Ectodermal cell (in vitro differentiated cells): ENCODE results near the gene ST6GALNAC2.

Experiments used
- H3K27ac ChIP-seq: 2 replicates; pipeline ENCODE4 v1.7.0; 2013; ENCODE audit warnings: mild to moderate bottlenecking, low read depth, low read length; ENCODE audit not compliant: insufficient read depth, poor library complexity, severe bottlenecking
- H3K27me3 ChIP-seq: 2 replicates; pipeline ENCODE4 v1.7.0; 2013; ENCODE audit warnings: mild to moderate bottlenecking, low read length; ENCODE audit not compliant: insufficient read depth, control insufficient read depth, poor library complexity, severe bottlenecking
- H3K36me3 ChIP-seq: one replicate; pipeline ENCODE4 v1.7.0; 2013; ENCODE audit warnings: low read length; ENCODE audit not compliant: control insufficient read depth, insufficient read depth
- H3K4me1 ChIP-seq: one replicate; pipeline ENCODE4 v1.7.0; 2013; ENCODE audit warnings: low read length; ENCODE audit not compliant: control insufficient read depth, insufficient read depth
- H3K4me3 ChIP-seq: 2 replicates; pipeline ENCODE4 v1.7.0; 2013; ENCODE audit warnings: low read depth, low read length, control low read depth; ENCODE audit not compliant: insufficient read depth
- H3K9me3 ChIP-seq: 2 replicates; pipeline ENCODE4 v1.7.0; 2013; ENCODE audit warnings: mild to moderate bottlenecking, low read length, moderate library complexity; ENCODE audit not compliant: control insufficient read depth
- WGBS, 2 experiments: methylation state at CpG; one replicate each; pipeline ENCODE4 v1.1.7; 2013; ENCODE audit warnings: missing lambda C conversion rate in 2 of 2; 5-methylcytosine and 5-hydroxymethylcytosine counted together

The ST6GALNAC2 gene

GRCh38 chr17:76572201-76572910 lies 13.3 kb downstream of the ST6GALNAC2 start:
- Histone ChIP-seq H3K4me1 (peaks cover 9% of the 10 kb centered on the region), H3K27me3 (no peaks in the 10 kb centered on the region), H3K9me3 (no peaks in the 10 kb centered on the region), H3K27ac (no peak overlapping the region), H3K36me3 (no peaks in the 10 kb centered on the region), H3K4me3 (no peak overlapping the region)
- 94% methylated on average over 17 of the region's 17 CpGs for WGBS, 2 experiments

- Histone ChIP-seq H3K4me1 (peaks cover 9% of the 10 kb centered on the region), H3K36me3 (no peaks in the 10 kb centered on the region), H3K27ac (no peak overlapping the region), H3K4me3 (no peak overlapping the region), H3K9me3 (no peaks in the 10 kb centered on the region), H3K27me3 (no peaks in the 10 kb centered on the region)
- 95% methylated on average over 13 of the region's 13 CpGs for WGBS, 2 experiments
Observed at GRCh38 chr17:76570877-76571471, 14.7 kb downstream of the ST6GALNAC2 start.

- Histone ChIP-seq H3K9me3 (no peaks in the 10 kb centered on the region), H3K27ac (no peak overlapping the region), H3K4me1 (peaks cover 9% of the 10 kb centered on the region), H3K4me3 (no peak overlapping the region), H3K36me3 (no peaks in the 10 kb centered on the region), H3K27me3 (no peaks in the 10 kb centered on the region)
- WGBS, 2 experiments: 92 to 94% methylated on average over 7 of the region's 7 CpGs
Observed at GRCh38 chr17:76570457-76570856, 15.2 kb downstream of the ST6GALNAC2 start.

- Histone ChIP-seq H3K27ac (no peak overlapping the region), H3K9me3 (no peaks in the 10 kb centered on the region), H3K4me3 (no peak overlapping the region), H3K4me1 (peaks cover 9% of the 10 kb centered on the region), H3K27me3 (no peaks in the 10 kb centered on the region), H3K36me3 (no peaks in the 10 kb centered on the region)
- 28 to 38% methylated on average over 18 of the region's 18 CpGs for WGBS, 2 experiments
Observed at GRCh38 chr17:76569607-76570279, 15.9 kb downstream of the ST6GALNAC2 start.

- WGBS, 2 experiments: 50 to 57% methylated on average over 19 of the region's 19 CpGs
- H3K4me3 ChIP-seq: no peak overlapping the region
- H3K36me3 ChIP-seq: no peaks in the 10 kb centered on the region
- no peaks in the 10 kb centered on the region for H3K27me3 ChIP-seq
- no peaks in the 10 kb centered on the region for H3K9me3 ChIP-seq
- H3K4me1 ChIP-seq: peaks cover 9% of the 10 kb centered on the region
- H3K27ac ChIP-seq: no peak overlapping the region
Observed at GRCh38 chr17:76568811-76569221, 16.8 kb downstream of the ST6GALNAC2 start.

- Histone ChIP-seq H3K27ac (no peak overlapping the region), H3K36me3 (peaks cover 2% of the 10 kb centered on the region)
- WGBS, 2 experiments: 78 to 83% methylated on average over 13 to 14 of the region's 14 CpGs
Observed at GRCh38 chr17:76567634-76568432, 17.8 kb downstream of the ST6GALNAC2 start.

GRCh38 chr17:76566988-76567431 lies 18.6 kb downstream of the ST6GALNAC2 start:
- Histone ChIP-seq H3K4me1 (peaks cover 9% of the 10 kb centered on the region), H3K4me3 (no peak overlapping the region), H3K27me3 (no peaks in the 10 kb centered on the region), H3K27ac (no peak overlapping the region), H3K9me3 (no peaks in the 10 kb centered on the region), H3K36me3 (peaks cover 5% of the 10 kb centered on the region)
- WGBS, 2 experiments: 91 to 92% methylated on average over 5 of the region's 5 CpGs

More at GRCh38 chr17:76567634-76568432, 17.8 kb downstream of the ST6GALNAC2 start:
- H3K27me3 ChIP-seq: no peaks in the 10 kb centered on the region
- H3K9me3 ChIP-seq: no peaks in the 10 kb centered on the region
- peaks cover 9% of the 10 kb centered on the region for H3K4me1 ChIP-seq
- H3K4me3 ChIP-seq: no peak overlapping the region

- no peaks in the 10 kb centered on the region for H3K9me3 ChIP-seq
- 60 to 64% methylated on average over 3 of the region's 3 CpGs for WGBS, 2 experiments
- no peak overlapping the region for H3K27ac ChIP-seq
- peaks cover 9% of the 10 kb centered on the region for H3K36me3 ChIP-seq
- H3K4me3 ChIP-seq: no peak overlapping the region
- H3K4me1 ChIP-seq: peaks cover 9% of the 10 kb centered on the region
- no peaks in the 10 kb centered on the region for H3K27me3 ChIP-seq
Observed at GRCh38 chr17:76566613-76566943, 19.1 kb downstream of the ST6GALNAC2 start.

GRCh38 chr17:76565728-76566612 lies 19.7 kb downstream of the ST6GALNAC2 start:
- Histone ChIP-seq H3K4me1 (peaks cover 9% of the 10 kb centered on the region), H3K27me3 (no peaks in the 10 kb centered on the region), H3K36me3 (peaks cover 9% of the 10 kb centered on the region), H3K4me3 (no peak overlapping the region), H3K27ac (no peak overlapping the region), H3K9me3 (no peaks in the 10 kb centered on the region)
- 95 to 96% methylated on average over 14 of the region's 14 CpGs for WGBS, 2 experiments
